ENCODE measurements around the gene ZFYVE28. TPM values are rescaled to one million over a fixed set of nuclear protein-coding genes. Genes with fewer than 3 reads are reported as not detected.

ZFYVE28 gene
- total RNA-seq, 2 donors from 2014 or later: 29.6 to 31.6 TPM

DNA sequence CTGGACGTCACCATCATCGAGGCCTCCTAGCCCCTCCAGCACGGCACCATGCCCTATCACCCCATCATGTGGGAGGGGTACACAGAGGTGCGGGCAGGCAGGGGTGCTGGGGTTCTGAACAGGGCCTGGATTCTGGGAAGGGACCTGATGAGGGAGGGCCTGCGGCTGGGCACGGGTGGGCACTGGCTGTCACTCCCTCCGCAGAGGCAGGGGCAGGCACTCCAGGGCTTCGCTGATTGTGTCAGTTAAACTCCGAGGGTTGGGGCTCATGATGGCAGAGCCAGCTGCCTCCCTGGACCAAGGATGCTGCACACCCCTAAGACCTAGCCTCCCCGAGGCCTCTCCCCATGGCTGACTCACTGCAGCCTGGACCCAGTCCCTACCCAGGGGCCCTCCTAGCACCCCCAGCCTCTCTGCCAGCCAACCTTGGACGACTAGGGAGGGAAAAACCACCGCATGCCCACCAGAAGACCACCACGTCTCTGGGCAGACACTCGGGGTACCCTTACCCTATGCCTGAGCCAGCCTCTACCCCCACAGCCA is 45.9 kb downstream of the ZFYVE28 start:
- Histone ChIP-seq H3K9me3 (no peaks in the 10 kb centered on the region), H3K36me3 (no peaks in the 10 kb centered on the region), H3K4me1 (no peaks in the 10 kb centered on the region), H3K27me3 (no peaks in the 10 kb centered on the region), H3K27ac (no peak overlapping the region), H3K9ac (ENCODE audit: low read depth in 2 of 2, low read length in 2 of 2) (no peak overlapping the region), H3K4me3 (no peak overlapping the region)
- intact Hi-C loops (cut with DNase I): no loop called here
- TF ChIP-seq, protein P1, sequence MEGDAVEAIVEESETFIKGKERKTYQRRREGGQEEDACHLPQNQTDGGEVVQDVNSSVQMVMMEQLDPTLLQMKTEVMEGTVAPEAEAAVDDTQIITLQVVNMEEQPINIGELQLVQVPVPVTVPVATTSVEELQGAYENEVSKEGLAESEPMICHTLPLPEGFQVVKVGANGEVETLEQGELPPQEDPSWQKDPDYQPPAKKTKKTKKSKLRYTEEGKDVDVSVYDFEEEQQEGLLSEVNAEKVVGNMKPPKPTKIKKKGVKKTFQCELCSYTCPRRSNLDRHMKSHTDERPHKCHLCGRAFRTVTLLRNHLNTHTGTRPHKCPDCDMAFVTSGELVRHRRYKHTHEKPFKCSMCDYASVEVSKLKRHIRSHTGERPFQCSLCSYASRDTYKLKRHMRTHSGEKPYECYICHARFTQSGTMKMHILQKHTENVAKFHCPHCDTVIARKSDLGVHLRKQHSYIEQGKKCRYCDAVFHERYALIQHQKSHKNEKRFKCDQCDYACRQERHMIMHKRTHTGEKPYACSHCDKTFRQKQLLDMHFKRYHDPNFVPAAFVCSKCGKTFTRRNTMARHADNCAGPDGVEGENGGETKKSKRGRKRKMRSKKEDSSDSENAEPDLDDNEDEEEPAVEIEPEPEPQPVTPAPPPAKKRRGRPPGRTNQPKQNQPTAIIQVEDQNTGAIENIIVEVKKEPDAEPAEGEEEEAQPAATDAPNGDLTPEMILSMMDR (IDR thresholded peaks at IDR 0.05): no peak
- no peak for DNase-seq

DNA sequence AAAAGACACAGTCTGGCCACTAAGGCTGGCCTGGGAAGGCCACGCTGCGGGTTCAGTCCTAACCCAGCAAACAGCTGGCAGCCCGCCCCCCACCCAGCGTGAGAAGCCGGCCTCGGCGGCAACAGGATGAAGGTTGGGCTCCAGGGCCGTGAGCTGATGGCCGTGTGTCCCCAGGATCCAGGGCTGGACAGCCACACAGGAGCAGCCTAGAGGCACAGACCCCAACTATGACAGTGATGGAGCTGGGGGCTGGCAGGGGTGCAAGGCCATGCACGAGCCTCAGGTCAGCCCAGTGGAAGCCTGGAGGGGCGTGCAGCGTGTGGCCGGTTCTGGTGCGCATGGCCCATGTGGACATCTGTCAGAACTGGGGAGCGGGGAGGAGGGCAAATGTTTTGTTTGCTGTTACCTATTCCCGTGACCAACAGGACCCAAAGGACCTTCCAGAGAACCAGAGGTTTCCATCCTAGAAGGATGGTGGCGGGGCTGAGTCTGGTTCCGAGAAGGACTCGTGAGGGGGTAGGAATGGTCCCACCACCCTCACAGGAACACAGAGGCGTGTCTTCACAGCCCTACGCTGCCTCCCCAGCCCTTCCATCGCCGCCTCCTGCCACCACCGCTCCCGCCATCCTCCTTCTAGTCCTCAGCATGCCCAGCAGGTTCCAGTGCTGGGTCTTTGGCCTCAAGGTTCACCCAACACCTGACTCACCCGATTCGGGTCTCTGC is 46.5 kb downstream of the ZFYVE28 start:
- no peaks in the 10 kb centered on the region for H3K27me3 ChIP-seq
- no peaks in the 10 kb centered on the region for H3K4me1 ChIP-seq
- no peak for DNase-seq
- no peaks in the 10 kb centered on the region for H3K9me3 ChIP-seq
- H3K36me3 ChIP-seq: no peaks in the 10 kb centered on the region
- H3K27ac ChIP-seq: no peak overlapping the region
- intact Hi-C loops (cut with DNase I): no loop called here
- H3K9ac ChIP-seq (ENCODE audit: low read depth in 2 of 2, low read length in 2 of 2): no peak overlapping the region
- TF ChIP-seq, protein P1 (IDR thresholded peaks at IDR 0.05): no peak
- H3K4me3 ChIP-seq: no peak overlapping the region

DNA sequence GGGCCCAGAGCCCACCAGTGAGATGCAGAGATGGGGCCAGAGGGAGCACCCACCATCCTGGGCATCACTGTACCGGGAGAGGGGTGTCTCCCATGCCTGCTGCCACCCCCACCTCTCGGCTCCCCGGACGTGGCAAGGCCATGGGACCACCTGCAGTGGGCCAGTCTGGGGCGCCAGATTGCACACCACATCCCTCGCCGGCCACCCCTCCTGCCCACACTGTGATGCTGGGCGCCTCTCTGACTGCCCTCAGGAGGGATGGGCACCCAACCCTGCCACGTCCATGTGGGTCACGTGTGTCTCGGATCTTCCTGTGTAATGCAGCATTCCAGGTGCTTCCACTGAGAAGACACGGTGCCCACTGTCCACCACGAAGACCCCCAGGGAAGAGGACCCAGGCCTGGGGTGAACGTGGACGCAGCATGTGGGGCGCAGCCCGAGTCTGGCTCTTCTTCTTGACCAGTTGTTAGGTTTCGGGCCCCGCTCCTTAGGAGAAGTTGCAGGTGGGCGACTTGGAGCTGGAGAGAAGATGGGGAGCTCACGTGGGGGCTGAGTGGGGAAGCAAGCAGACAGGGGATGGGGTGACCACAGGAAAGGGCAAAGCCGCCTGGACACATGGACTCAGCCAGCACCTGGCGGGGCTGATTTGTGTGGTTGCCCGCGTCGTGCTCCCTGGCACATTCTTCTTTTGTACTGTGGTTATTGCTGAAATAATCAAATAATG is 47.7 kb downstream of the ZFYVE28 start:
- Histone ChIP-seq H3K27me3 (no peaks in the 10 kb centered on the region), H3K4me1 (no peaks in the 10 kb centered on the region), H3K27ac (no peak overlapping the region), H3K36me3 (no peaks in the 10 kb centered on the region), H3K9ac (ENCODE audit: low read depth in 2 of 2, low read length in 2 of 2) (no peak overlapping the region), H3K9me3 (no peaks in the 10 kb centered on the region), H3K4me3 (no peak overlapping the region)
- intact Hi-C loops (cut with DNase I): no loop called here
- TF ChIP-seq, protein P1 (IDR thresholded peaks at IDR 0.05): no peak
- DNase-seq: no peak

DNA sequence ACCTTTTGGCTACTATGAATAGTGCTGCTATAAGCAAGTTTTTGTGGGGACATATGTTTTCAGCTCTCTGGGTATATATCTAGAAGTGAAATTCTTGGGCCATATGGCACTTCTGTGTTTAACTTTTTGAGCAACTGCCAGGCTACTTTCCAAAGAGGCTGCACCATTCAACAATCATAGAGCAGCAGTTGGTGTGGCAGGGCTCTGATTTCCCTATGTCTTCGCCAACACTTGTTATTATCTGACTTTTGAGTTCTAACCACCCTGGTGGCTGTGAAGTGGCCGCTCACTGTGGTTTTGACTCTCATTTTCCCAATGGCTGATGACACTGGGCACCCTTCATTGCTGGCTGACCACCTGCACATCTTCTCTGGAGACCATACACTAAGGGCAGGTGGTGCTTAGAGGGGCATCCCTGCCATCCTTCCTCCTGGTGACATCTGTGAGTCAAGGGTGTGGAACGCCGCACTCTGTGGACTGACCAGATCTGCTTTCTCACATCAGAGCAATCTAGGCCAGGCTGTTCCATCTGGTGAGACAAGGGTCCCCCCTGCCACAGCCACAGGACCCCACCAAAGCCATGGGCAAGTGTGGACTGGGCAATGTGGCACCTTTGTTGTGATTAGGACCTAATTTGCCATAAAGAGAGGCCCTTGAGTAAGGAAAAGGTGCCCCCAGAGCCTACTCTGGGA is 49.6 kb downstream of the ZFYVE28 start:
- Histone ChIP-seq H3K27me3 (no peaks in the 10 kb centered on the region), H3K4me3 (no peak overlapping the region), H3K4me1 (no peaks in the 10 kb centered on the region), H3K9me3 (no peaks in the 10 kb centered on the region), H3K27ac (no peak overlapping the region), H3K9ac (ENCODE audit: low read depth in 2 of 2, low read length in 2 of 2) (no peak overlapping the region), H3K36me3 (no peaks in the 10 kb centered on the region)
- DNase-seq: no peak
- TF ChIP-seq, protein P1 (IDR thresholded peaks at IDR 0.05): no peak
- intact Hi-C loops (cut with DNase I): no loop called here

DNA sequence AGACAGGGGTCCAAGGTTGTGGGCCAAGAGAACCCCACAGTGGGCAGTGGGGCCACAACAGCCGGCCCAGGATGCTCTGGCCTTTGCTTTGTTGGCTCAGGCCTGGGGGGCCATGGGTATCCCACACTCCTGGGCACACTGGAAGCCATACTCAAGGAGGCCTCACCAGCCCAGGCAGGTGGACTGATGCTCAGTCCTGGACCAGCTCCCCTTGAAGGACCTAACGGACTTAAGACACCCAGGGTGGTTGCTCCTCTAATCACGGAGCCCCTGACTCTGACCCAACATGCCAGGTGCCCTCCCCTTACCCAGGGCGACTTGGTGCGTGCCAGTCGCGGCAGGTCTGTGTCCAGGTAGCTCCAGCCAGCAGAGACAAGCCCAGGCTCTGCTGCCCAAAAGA is 50.8 kb downstream of the ZFYVE28 start:
- Histone ChIP-seq H3K27me3 (no peaks in the 10 kb centered on the region), H3K27ac (no peak overlapping the region), H3K4me1 (no peaks in the 10 kb centered on the region), H3K9ac (ENCODE audit: low read depth in 2 of 2, low read length in 2 of 2) (no peak overlapping the region), H3K9me3 (no peaks in the 10 kb centered on the region), H3K36me3 (no peaks in the 10 kb centered on the region), H3K4me3 (no peak overlapping the region)
- intact Hi-C loops (cut with DNase I): no loop called here
- no peak for DNase-seq
- TF ChIP-seq, protein P1 (IDR thresholded peaks at IDR 0.05): no peak

Measured in colonic mucosa (tissue), 4 donors.